Parathyroid adenoma (tissue), 2 donors: ENCODE data around the gene CTPS1.

Experiments
- H2AFZ ChIP-seq: fragments of 300-600 bp; sonication (generic); one replicate; pipeline ENCODE4 v1.7.0; 2017; ENCODE audit warnings: antibody characterized with exemption, mild to moderate bottlenecking
- H3K27ac ChIP-seq: fragments of 300-600 bp; sonication (generic); one replicate; pipeline ENCODE4 v1.7.0; 2017
- H3K27me3 ChIP-seq: fragments of 300-600 bp; sonication (generic); one replicate; pipeline ENCODE4 v1.7.0; 2017; ENCODE audit warnings: low read length; ENCODE audit not compliant: control insufficient read depth, insufficient read depth
- H3K36me3 ChIP-seq: fragments of 300-600 bp; sonication (generic); one replicate; pipeline ENCODE4 v1.7.0; 2017; ENCODE audit warnings: low read length; ENCODE audit not compliant: control insufficient read depth, insufficient read depth
- H3K4me1 ChIP-seq: fragments of 300-600 bp; sonication (generic); one replicate; pipeline ENCODE4 v1.7.0; 2017; ENCODE audit warnings: control low read depth
- H3K4me2 ChIP-seq: fragments of 300-600 bp; sonication (generic); one replicate; pipeline ENCODE4 v1.7.0; 2017; ENCODE audit warnings: low read length
- H3K4me3 ChIP-seq: fragments of 300-600 bp; sonication (generic); one replicate; pipeline ENCODE4 v1.7.0; 2017; ENCODE audit warnings: low read depth, low read length
- H3K79me2 ChIP-seq: fragments of 300-600 bp; sonication (generic); one replicate; pipeline ENCODE4 v1.7.0; 2017; ENCODE audit warnings: control low read depth
- H3K9ac ChIP-seq: fragments of 300-600 bp; sonication (generic); one replicate; pipeline ENCODE4 v1.7.0; 2017; ENCODE audit warnings: mild to moderate bottlenecking
- H3K9me3 ChIP-seq: fragments of 300-600 bp; sonication (generic); one replicate; pipeline ENCODE4 v1.7.0; 2017; ENCODE audit warnings: low read length; ENCODE audit not compliant: control insufficient read depth
- CTCF ChIP-seq: fragments of 300-600 bp; sonication (generic); IDR thresholded peaks from one replicate; pipeline ENCODE4 v1.7.0; 2017; ENCODE audit warnings: antibody characterized with exemption, mild to moderate bottlenecking
- donor health status: primary hyperparathyroidism.

CTPS1 gene

GRCh38 chr1:41056907-41057306 is 77.4 kb downstream of the CTPS1 start:
- no peak for TF ChIP-seq CTCF
- Histone ChIP-seq H3K4me1 (no peaks in the 10 kb centered on the region), H2AFZ (no peak overlapping the region), H3K9ac (no peak overlapping the region), H3K4me2 (no peak overlapping the region), H3K9me3 (no peaks in the 10 kb centered on the region), H3K79me2 (no peaks in the 10 kb centered on the region), H3K4me3 (no peak overlapping the region), H3K27me3 (no peaks in the 10 kb centered on the region), H3K27ac (no peak overlapping the region), H3K36me3 (no peaks in the 10 kb centered on the region)
